GM06990 (cell line): ENCODE results near the gene NIM1K.

Experiments
- DNase-seq: peaks from one replicate; pipeline ENCODE4 v3.0.0-alpha.2; 2011; ENCODE audit not compliant: insufficient read length; ENCODE audit errors: extremely low read depth
- H3K27me3 ChIP-seq: replicated peaks from 2 replicates; pipeline ENCODE4 v1.6.0; 2011; ENCODE audit warnings: low read length; ENCODE audit not compliant: control insufficient read depth, insufficient read depth
- H3K36me3 ChIP-seq: 2 replicates; pipeline ENCODE4 v1.5.1; 2011; ENCODE audit warnings: low read length; ENCODE audit not compliant: control insufficient read depth, insufficient read depth
- H3K4me3 ChIP-seq: replicated peaks from 2 replicates; pipeline ENCODE4 v1.5.1; 2011; ENCODE audit warnings: low read depth, mild to moderate bottlenecking, control low read depth, low read length
- TF ChIP-seq, protein P1 (sequence below): IDR thresholded peaks from 2 replicates; pipeline ENCODE4 v1.5.1; 2011; ENCODE audit warnings: low read length, control low read depth, mild to moderate bottlenecking, inconsistent platforms; ENCODE audit not compliant: insufficient read depth, poor library complexity, severe bottlenecking

Gene NIM1K

GRCh38 chr5:43231977-43232376 is 40.0 kb downstream of the NIM1K start:
- no peak for DNase-seq
- Histone ChIP-seq H3K4me3 (no peak overlapping the region), H3K27me3 (no peaks in the 10 kb centered on the region), H3K36me3 (no peaks in the 10 kb centered on the region)
- TF ChIP-seq, protein P1, sequence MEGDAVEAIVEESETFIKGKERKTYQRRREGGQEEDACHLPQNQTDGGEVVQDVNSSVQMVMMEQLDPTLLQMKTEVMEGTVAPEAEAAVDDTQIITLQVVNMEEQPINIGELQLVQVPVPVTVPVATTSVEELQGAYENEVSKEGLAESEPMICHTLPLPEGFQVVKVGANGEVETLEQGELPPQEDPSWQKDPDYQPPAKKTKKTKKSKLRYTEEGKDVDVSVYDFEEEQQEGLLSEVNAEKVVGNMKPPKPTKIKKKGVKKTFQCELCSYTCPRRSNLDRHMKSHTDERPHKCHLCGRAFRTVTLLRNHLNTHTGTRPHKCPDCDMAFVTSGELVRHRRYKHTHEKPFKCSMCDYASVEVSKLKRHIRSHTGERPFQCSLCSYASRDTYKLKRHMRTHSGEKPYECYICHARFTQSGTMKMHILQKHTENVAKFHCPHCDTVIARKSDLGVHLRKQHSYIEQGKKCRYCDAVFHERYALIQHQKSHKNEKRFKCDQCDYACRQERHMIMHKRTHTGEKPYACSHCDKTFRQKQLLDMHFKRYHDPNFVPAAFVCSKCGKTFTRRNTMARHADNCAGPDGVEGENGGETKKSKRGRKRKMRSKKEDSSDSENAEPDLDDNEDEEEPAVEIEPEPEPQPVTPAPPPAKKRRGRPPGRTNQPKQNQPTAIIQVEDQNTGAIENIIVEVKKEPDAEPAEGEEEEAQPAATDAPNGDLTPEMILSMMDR = peak; percentile 31

GRCh38 chr5:43232943-43233833 is 41.2 kb downstream of the NIM1K start:
- Histone ChIP-seq H3K4me3 (no peak overlapping the region), H3K36me3 (no peaks in the 10 kb centered on the region), H3K27me3 (no peaks in the 10 kb centered on the region)
- no peak for DNase-seq
- TF ChIP-seq, protein P1 = no peak

DNA sequence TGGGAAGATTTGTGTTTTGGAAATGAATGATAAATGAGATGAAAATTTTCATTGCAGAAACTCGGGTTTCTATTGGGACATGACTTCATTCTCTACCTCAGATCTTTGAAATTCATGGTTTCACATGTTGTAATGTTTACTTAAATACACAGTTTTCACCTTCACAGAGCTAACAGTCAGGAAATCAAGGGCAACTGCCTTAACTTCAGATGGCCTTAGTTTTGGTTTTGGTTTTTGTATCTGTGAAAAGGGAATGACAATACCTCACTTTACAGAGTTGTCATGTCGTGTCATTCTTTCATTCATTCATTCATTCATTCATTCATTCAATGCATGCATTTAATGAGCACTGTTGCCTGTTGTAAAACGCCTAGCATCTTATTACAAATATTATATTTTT is 41.9 kb downstream of the NIM1K start:
- Histone ChIP-seq H3K27me3 (no peaks in the 10 kb centered on the region), H3K4me3 (no peak overlapping the region), H3K36me3 (no peaks in the 10 kb centered on the region)
- TF ChIP-seq, protein P1 = no peak
- DNase-seq = no peak

DNA sequence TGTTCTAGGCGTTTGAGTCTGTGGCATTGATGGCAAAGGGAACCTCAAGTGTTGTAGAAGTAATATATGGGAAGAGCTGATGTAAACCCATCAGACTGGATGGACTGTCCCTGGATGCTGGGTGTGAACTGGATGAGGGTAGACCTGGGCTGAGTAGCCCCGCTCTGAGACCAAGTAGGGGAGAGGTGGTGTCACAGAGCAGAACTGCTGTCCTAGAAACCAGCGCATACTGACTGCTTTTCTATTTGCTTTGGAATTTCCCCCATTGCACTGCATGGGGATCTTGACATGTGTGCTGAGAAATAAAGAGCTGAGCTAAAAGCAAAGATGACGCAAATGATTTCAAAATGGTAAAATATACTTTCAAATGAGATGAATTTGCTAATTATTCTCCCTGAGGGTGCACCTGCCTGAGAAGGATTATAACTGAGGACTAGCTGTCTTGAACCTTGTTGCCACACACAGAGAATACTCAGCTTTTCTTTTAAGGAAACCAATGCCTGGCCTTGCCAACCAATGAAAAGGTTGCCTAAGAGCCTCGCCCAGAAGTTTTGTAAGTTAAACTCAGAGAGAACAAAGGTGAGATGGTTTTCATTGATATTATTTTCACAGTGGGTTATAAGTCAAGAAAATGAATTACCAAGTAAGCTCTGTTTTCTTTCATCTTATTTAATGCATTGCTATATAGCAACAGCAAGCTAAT is 44.8 kb downstream of the NIM1K start:
- DNase-seq = no peak
- TF ChIP-seq, protein P1 = no peak
- no peaks in the 10 kb centered on the region for H3K27me3 ChIP-seq
- no peaks in the 10 kb centered on the region for H3K36me3 ChIP-seq
- no peak overlapping the region for H3K4me3 ChIP-seq

DNA sequence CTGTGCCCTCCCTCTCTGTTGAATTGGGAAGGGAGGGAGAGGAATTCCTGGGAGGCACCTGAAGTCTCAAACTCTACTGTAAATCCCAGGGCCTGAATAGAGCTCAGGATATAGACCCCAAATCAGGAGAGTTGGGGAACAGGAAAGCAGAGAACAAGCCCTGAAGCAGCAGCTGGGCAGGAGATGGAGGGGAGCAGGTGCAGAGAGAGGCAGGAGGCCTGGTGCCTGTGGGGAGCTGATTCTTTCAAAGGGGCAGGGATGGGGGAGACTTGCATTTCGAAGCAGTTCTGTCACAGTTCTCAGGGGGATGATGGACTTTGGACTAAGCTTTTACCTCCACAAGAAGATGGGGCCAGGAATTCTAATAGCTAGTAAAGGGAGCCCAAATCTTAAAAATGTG is 50.2 kb downstream of the NIM1K start:
- Histone ChIP-seq H3K4me3 (no peak overlapping the region), H3K36me3 (no peaks in the 10 kb centered on the region), H3K27me3 (no peaks in the 10 kb centered on the region)
- TF ChIP-seq, protein P1 = no peak
- DNase-seq = no peak
